Loucy (cell line): ENCODE results near the gene HOXB8.

Source experiments
- H2AFZ ChIP-seq: fragments of 200-600 bp; sonication (generic); 2 replicates; pipeline ENCODE4 v1.6.0; 2016; ENCODE audit warnings: antibody characterized with exemption, mild to moderate bottlenecking, low read length, moderate library complexity
- H3F3A ChIP-seq: fragments of 200-600 bp; 2 replicates; pipeline ENCODE4 v1.6.0; 2016; ENCODE audit warnings: antibody characterized with exemption, low read depth, mild to moderate bottlenecking
- H3K27me3 ChIP-seq: fragments of 200-600 bp; sonication (generic); 2 replicates; pipeline ENCODE4 v1.6.1; 2014; ENCODE audit warnings: low read length, mild to moderate bottlenecking; ENCODE audit not compliant: insufficient read depth, poor library complexity, severe bottlenecking
- H3K36me3 ChIP-seq: fragments of 200-600 bp; sonication (generic); 2 replicates; pipeline ENCODE4 v1.6.1; 2016; ENCODE audit warnings: low read length; ENCODE audit not compliant: insufficient read depth
- H3K4me1 ChIP-seq: fragments of 200-600 bp; sonication (generic); 2 replicates; pipeline ENCODE4 v1.5.1; 2014; ENCODE audit warnings: low read length, mild to moderate bottlenecking; ENCODE audit not compliant: insufficient read depth, poor library complexity, severe bottlenecking
- H3K4me2 ChIP-seq: fragments of 200-600 bp; sonication (generic); 2 replicates; pipeline ENCODE4 v1.6.0; 2014; ENCODE audit warnings: antibody characterized with exemption, low read length, low read depth, mild to moderate bottlenecking; ENCODE audit not compliant: poor library complexity, severe bottlenecking
- H3K4me3 ChIP-seq: fragments of 200-600 bp; sonication (generic); 2 replicates; pipeline ENCODE4 v1.5.1; 2014; ENCODE audit warnings: low read length, mild to moderate bottlenecking, mixed read lengths; ENCODE audit not compliant: poor library complexity, severe bottlenecking
- H3K79me2 ChIP-seq: fragments of 200-600 bp; sonication (generic); 2 replicates; pipeline ENCODE4 v1.6.1; 2014; ENCODE audit warnings: low read length; ENCODE audit not compliant: insufficient read depth
- H3K9ac ChIP-seq: fragments of 200-600 bp; sonication (generic); 2 replicates; pipeline ENCODE4 v1.6.0; 2014; ENCODE audit warnings: mild to moderate bottlenecking, low read depth, low read length, moderate library complexity; ENCODE audit not compliant: poor library complexity, severe bottlenecking
- H3K9me2 ChIP-seq: fragments of 200-600 bp; sonication (generic); replicated peaks from 2 replicates; pipeline ENCODE4 v1.6.1; 2016; ENCODE audit warnings: low read depth, low read length, mixed read lengths
- H3K9me3 ChIP-seq: fragments of 200-600 bp; sonication (generic); 2 replicates; pipeline ENCODE4 v1.6.1; 2014; ENCODE audit warnings: mild to moderate bottlenecking, antibody characterized with exemption, low read length, low read depth; ENCODE audit not compliant: insufficient read depth
- H4K20me1 ChIP-seq: fragments of 200-600 bp; sonication (generic); 2 replicates; pipeline ENCODE4 v1.6.0; 2014; ENCODE audit warnings: antibody characterized with exemption, low read length, mild to moderate bottlenecking; ENCODE audit not compliant: insufficient read depth, poor library complexity, severe bottlenecking
- EZH2phosphoT487 ChIP-seq: fragments of 200-600 bp; IDR thresholded peaks from 2 replicates; pipeline ENCODE4 v1.6.1; 2018; ENCODE audit warnings: antibody characterized with exemption, mild to moderate bottlenecking, moderate library complexity, borderline replicate concordance
- TF ChIP-seq, protein P1 (sequence below): fragments of 200-600 bp; sonication (generic); conservative IDR thresholded peaks from 2 replicates; pipeline ENCODE4 v1.5.1; 2014; ENCODE audit warnings: mild to moderate bottlenecking, antibody characterized with exemption, low read length

The HOXB8 gene

GRCh38 chr17:48636177-48637018, 21.3 kb upstream of the HOXB8 start:
- H3K27me3 ChIP-seq = no peaks in the 10 kb centered on the region
- H3K79me2 ChIP-seq = peaks cover 100% of the 10 kb centered on the region
- no peaks in the 10 kb centered on the region for H3K9me3 ChIP-seq
- TF ChIP-seq, protein P1, sequence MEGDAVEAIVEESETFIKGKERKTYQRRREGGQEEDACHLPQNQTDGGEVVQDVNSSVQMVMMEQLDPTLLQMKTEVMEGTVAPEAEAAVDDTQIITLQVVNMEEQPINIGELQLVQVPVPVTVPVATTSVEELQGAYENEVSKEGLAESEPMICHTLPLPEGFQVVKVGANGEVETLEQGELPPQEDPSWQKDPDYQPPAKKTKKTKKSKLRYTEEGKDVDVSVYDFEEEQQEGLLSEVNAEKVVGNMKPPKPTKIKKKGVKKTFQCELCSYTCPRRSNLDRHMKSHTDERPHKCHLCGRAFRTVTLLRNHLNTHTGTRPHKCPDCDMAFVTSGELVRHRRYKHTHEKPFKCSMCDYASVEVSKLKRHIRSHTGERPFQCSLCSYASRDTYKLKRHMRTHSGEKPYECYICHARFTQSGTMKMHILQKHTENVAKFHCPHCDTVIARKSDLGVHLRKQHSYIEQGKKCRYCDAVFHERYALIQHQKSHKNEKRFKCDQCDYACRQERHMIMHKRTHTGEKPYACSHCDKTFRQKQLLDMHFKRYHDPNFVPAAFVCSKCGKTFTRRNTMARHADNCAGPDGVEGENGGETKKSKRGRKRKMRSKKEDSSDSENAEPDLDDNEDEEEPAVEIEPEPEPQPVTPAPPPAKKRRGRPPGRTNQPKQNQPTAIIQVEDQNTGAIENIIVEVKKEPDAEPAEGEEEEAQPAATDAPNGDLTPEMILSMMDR = peak; percentile 71
- TF ChIP-seq EZH2phosphoT487 = no peak
- H3K4me3 ChIP-seq = peak overlapping the region; percentile 89
- peaks cover 10% of the 10 kb centered on the region; the same call in 1 of the 2 replicates for H3K36me3 ChIP-seq
- H3K9ac ChIP-seq = peak overlapping the region; percentile 98
- peaks cover 79% of the 10 kb centered on the region for H3K4me1 ChIP-seq
- H4K20me1 ChIP-seq = peaks cover 15% of the 10 kb centered on the region
- H3K4me2 ChIP-seq = peak overlapping the region; percentile 95
- H3F3A ChIP-seq = no peaks in the 10 kb centered on the region
- H2AFZ ChIP-seq = no peak overlapping the region
- no peaks in the 10 kb centered on the region for H3K9me2 ChIP-seq

DNA sequence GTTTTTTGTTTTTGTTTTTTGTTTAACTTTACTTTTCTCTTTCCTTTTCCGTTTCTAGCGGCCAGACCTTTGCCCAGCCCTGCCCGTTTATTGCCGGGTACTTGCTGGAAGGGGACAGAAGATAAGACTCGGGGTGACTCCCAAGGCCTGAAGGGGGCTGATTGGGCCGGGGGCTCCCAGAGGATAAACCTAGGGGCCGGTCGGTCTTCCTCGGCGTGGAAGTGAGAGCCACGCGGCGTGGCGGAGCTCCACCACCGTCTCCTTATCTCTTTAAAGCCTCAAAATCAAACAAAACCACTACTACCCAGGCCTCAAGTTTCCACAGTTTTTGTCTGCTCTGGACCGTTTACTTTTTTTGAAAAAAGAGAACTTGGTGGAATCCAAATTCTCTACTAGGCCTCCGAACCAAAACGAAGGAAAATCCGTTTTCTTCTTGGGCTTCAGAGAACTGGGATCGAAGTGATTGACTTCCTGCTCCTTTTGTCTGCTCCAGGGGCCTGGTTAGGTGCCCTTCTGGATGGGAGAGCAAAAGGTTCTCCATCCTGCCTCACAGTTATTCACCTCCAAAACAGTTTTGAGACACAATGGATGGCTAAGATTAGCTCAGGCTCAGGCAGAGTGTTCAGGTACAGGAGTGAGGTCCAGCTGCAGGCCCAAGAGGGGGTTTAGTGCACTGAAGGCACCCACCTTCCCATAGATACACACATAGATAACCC, 19.6 kb upstream of the HOXB8 start:
- Histone ChIP-seq H3K36me3 (peaks cover 10% of the 10 kb centered on the region; the same call in 1 of the 2 replicates), H3K79me2 (peaks cover 100% of the 10 kb centered on the region), H4K20me1 (peaks cover 15% of the 10 kb centered on the region), H3K9me3 (no peaks in the 10 kb centered on the region), H3K4me3 (peak overlapping the region; percentile 89), H3K27me3 (no peaks in the 10 kb centered on the region), H3K9me2 (no peaks in the 10 kb centered on the region), H3K9ac (peak overlapping the region; percentile 98), H2AFZ (no peak overlapping the region), H3F3A (no peaks in the 10 kb centered on the region), H3K4me2 (peak overlapping the region; percentile 95), H3K4me1 (peaks cover 62% of the 10 kb centered on the region)
- TF ChIP-seq, protein P1 = no peak
- no peak for TF ChIP-seq EZH2phosphoT487

DNA sequence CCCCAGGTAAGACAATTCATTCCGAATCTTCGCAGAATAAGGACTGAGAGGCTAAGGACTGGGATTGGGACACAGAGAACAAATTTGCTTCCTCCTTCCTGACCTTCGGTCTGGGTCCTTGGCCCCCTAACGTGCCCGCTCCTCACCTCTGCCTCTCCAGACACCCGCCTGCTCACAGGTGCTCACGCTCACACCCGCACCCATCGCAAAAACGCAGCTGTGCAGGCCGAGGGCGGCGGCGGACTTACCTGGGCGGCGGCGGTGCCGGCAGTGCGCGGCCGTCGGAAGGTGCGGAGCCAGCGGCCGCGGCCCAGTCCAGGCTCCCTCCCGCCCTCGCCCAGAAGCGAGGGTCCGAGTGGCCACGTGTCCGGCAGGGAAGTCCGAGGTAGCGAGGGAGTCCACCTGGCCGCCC, 18.2 kb upstream of the HOXB8 start:
- Histone ChIP-seq H3K4me3 (peak overlapping the region; percentile 89), H3K4me1 (peaks cover 54% of the 10 kb centered on the region), H3K79me2 (peaks cover 100% of the 10 kb centered on the region), H3F3A (no peaks in the 10 kb centered on the region), H4K20me1 (peaks cover 9% of the 10 kb centered on the region), H3K9me2 (no peaks in the 10 kb centered on the region), H3K9ac (peak overlapping the region; percentile 98), H3K9me3 (no peaks in the 10 kb centered on the region), H3K36me3 (peaks cover 10% of the 10 kb centered on the region; the same call in 1 of the 2 replicates), H2AFZ (no peak overlapping the region), H3K4me2 (peak overlapping the region; percentile 95), H3K27me3 (no peaks in the 10 kb centered on the region)
- TF ChIP-seq EZH2phosphoT487 = no peak
- TF ChIP-seq, protein P1 = no peak
